K562 (cell line): ENCODE measurements around the gene POP5. TPM values are rescaled to one million over a fixed set of nuclear protein-coding genes. Genes with fewer than 3 reads are reported as not detected.

Experiments used
- ATAC-seq: fragments of 200-7000 bp; cut with Tn5 transposase; 3 replicates; pipeline ENCODE4 v1.9.1; 2020; ENCODE audit warnings: moderate library complexity
- BruUV-seq: library from RNA; stranded (reverse); fragments of 400-500 nt; replicated peaks from 2 replicates; lab custom pipeline; 2021; lab: Mats Ljungman, UMichigan
- CTCF ChIA-PET: fragments of 300-600 bp; formaldehyde crosslinking; extraction: SDS; loops from one replicate; lab custom pipeline; 2021; ENCODE audit warnings: low intra/inter-chr PET ratio; lab: Yijun Ruan, JAX
- POLR2A ChIA-PET: fragments of 300-600, 350-650 bp; sonication (Branson Sonifier 250); formaldehyde crosslinking; extraction: SDS; loops from one replicate; lab custom pipeline; 2021; ENCODE audit warnings: antibody characterized with exemption, inconsistent platforms; lab: Yijun Ruan, JAX
- DNase-seq, 4 experiments: peaks; one replicate each; pipeline versions ENCODE4 v3.0.0 to v3.0.0-alpha.2; 2011 to 2018; ENCODE audit warnings: low spot score in 3 of 4, mixed read lengths in 3 of 4; ENCODE audit errors: extremely low read depth in 1 of 4
- FAIRE-seq: peaks from 2 replicates; lab custom pipeline; 2011; peaks lifted over from hg19 to GRCh38; lab: Jason Lieb, UNC
- H2AFZ ChIP-seq: 2 replicates; pipeline ENCODE4 v1.6.0; 2011; ENCODE audit warnings: low read depth, low read length, control low read depth, inconsistent platforms
- H3K27ac ChIP-seq: fragments of 200-600 bp; 3 replicates; pipeline ENCODE4 v1.8.0; 2011; ENCODE audit warnings: low read depth, mild to moderate bottlenecking, control low read depth, inconsistent platforms, low read length, moderate library complexity, mixed read lengths; ENCODE audit errors: extremely low read depth
- H3K27me3 ChIP-seq, 2 experiments: fragments of 300-600 bp in 1 of 2; 2 replicates in 1 of 2; 3 replicates in 1 of 2; pipeline versions ENCODE4 v1.6.0 to v1.8.0; 2011; ENCODE audit warnings: inconsistent platforms in 2 of 2, low read length in 2 of 2, mild to moderate bottlenecking in 1 of 2, mixed read lengths in 1 of 2, moderate library complexity in 1 of 2; ENCODE audit not compliant: control insufficient read depth in 2 of 2, insufficient read depth in 2 of 2
- H3K36me3 ChIP-seq: fragments of 300-600 bp; 3 replicates; pipeline ENCODE4 v1.8.0; 2011; ENCODE audit warnings: mild to moderate bottlenecking, low read length, inconsistent platforms; ENCODE audit not compliant: control insufficient read depth, insufficient read depth
- H3K4me1 ChIP-seq, 2 experiments: fragments of 200-600 bp in 1 of 2; replicated peaks in 1 of 2; 2 replicates in 1 of 2; 3 replicates in 1 of 2; pipeline versions ENCODE4 v1.5.1 to v1.8.0; 2011; ENCODE audit warnings: inconsistent platforms in 2 of 2, low read length in 2 of 2, mild to moderate bottlenecking in 1 of 2, mixed read lengths in 1 of 2, moderate library complexity in 1 of 2; ENCODE audit not compliant: control insufficient read depth in 2 of 2, insufficient read depth in 2 of 2
- H3K4me2 ChIP-seq: 2 replicates; pipeline ENCODE4 v1.6.1; 2011; ENCODE audit warnings: low read length, control low read depth, inconsistent platforms, mixed read lengths; ENCODE audit not compliant: insufficient read depth
- H3K4me3 ChIP-seq: fragments of 200-600 bp; sonication (generic), shearing (Covaris generic); 2 replicates; pipeline ENCODE4 v1.5.1; 2016; ENCODE audit warnings: control low read depth, inconsistent platforms
- H3K79me2 ChIP-seq: fragments of 200-600 bp; 3 replicates; pipeline ENCODE4 v1.8.0; 2011; ENCODE audit warnings: low read length, inconsistent platforms; ENCODE audit not compliant: control insufficient read depth, insufficient read depth
- H3K9ac ChIP-seq, 2 experiments: 2 replicates each; pipeline versions ENCODE4 v1.6.0 to v1.6.1; 2011; ENCODE audit warnings: low read depth in 2 of 2, low read length in 2 of 2, control low read depth in 1 of 2, inconsistent platforms in 1 of 2, mild to moderate bottlenecking in 1 of 2, mixed read lengths in 1 of 2; ENCODE audit not compliant: insufficient read depth in 1 of 2
- H3K9me1 ChIP-seq: one replicate; pipeline ENCODE4 v1.6.0; 2011; ENCODE audit warnings: inconsistent platforms, mild to moderate bottlenecking, low read length, moderate library complexity; ENCODE audit not compliant: control insufficient read depth, insufficient read depth
- H3K9me3 ChIP-seq: replicated peaks from 2 replicates; pipeline ENCODE4 v1.5.1; 2011; ENCODE audit warnings: low read depth, low read length, inconsistent platforms; ENCODE audit not compliant: control insufficient read depth, insufficient read depth
- H4K20me1 ChIP-seq: replicated peaks from 2 replicates; pipeline ENCODE4 v1.6.1; 2011; ENCODE audit warnings: low read length, inconsistent platforms, mixed read lengths; ENCODE audit not compliant: control insufficient read depth, insufficient read depth
- CBX1 ChIP-seq: sonication (generic); IDR thresholded peaks from 2 replicates; pipeline ENCODE4 v1.6.1; 2016; ENCODE audit warnings: antibody characterized with exemption, low read depth, mild to moderate bottlenecking
- FOXJ2 ChIP-seq: fragments of 200-800 bp; sonication (Bioruptor generic); IDR thresholded peaks from 2 replicates; pipeline ENCODE4 v1.6.1; 2016; ENCODE audit warnings: missing genetic modification characterization, missing compliant biosample characterization
- HSF4 ChIP-seq: fragments of 250-450 bp; sonication (Bioruptor Pico); IDR thresholded peaks from 2 replicates; pipeline ENCODE4 v2.1.2; 2022; ENCODE audit warnings: mild to moderate bottlenecking, moderate library complexity, borderline replicate concordance
- MEF2A ChIP-seq: IDR thresholded peaks from 2 replicates; pipeline ENCODE4 v1.6.1; 2011; ENCODE audit warnings: low read depth, mild to moderate bottlenecking, low read length, moderate library complexity; ENCODE audit not compliant: control insufficient read depth
- NFXL1 ChIP-seq: fragments of 450-650 bp; formaldehyde crosslinking; IDR thresholded peaks from 2 replicates; pipeline ENCODE4 v1.4.0; 2021; ENCODE audit warnings: mild to moderate bottlenecking
- NR2C1 ChIP-seq, 2 experiments: fragments of 450-650 bp; IDR thresholded peaks; 2 replicates each; pipeline ENCODE4 v1.6.1; 2017; ENCODE audit warnings: mild to moderate bottlenecking in 2 of 2, antibody characterized with exemption in 1 of 2, inconsistent platforms in 1 of 2, missing compliant biosample characterization in 1 of 2, missing genetic modification characterization in 1 of 2
- ZFP30 ChIP-seq: fragments of 250-450 bp; sonication (Bioruptor Pico); IDR thresholded peaks from 2 replicates; pipeline ENCODE4 v1.8.0; 2022; ENCODE audit warnings: moderate library complexity, mild to moderate bottlenecking, inconsistent platforms, borderline replicate concordance
- ZNF79 ChIP-seq: fragments of 250-450 bp; sonication (Bioruptor Pico); IDR thresholded peaks from 2 replicates; pipeline ENCODE4 v1.4.0; 2020; ENCODE audit warnings: low read depth, mild to moderate bottlenecking, moderate library complexity
- WGBS: fragments of 100-300 bp; shearing (Covaris generic); methylation state at CpG from one replicate; pipeline ENCODE4 v1.1.6; 2016; ENCODE audit warnings: low coverage, mixed read lengths; ENCODE audit not compliant: insufficient coverage; ENCODE audit errors: missing lambda C conversion rate; 5-methylcytosine and 5-hydroxymethylcytosine counted together
- in situ Hi-C: fragments of 300-500 bp; cut with MboI; formaldehyde crosslinking; loops from 4 replicates; pipeline ENCODE4 v1.15.0; 2018; ENCODE audit warnings: inconsistent platforms, mixed read lengths
- intact Hi-C: fragments of 100-400 bp; cut with micrococcal nuclease; formaldehyde crosslinking; loops from 2 replicates; pipeline ENCODE4 v1.14.2; 2022
- polyA plus RNA-seq, 8 experiments: library from polyadenylated mRNA; depleted of rRNA in 4 of 8; stranded (reverse) in 5 of 8; unstranded in 3 of 8; fragments of >200 nt; fragmentation: Nextera tagmentation in 2 of 8; fragmentation: Illumina TruSeq in 1 of 8; extraction: Ambion mirVana in 2 of 8; extraction: Trizol in 1 of 8; gene quantifications; 2 replicates each; pipeline versions ENCODE4 v1.2.1 to v1.2.3, GENCODE V29; 2011 to 2014; ENCODE audit warnings: inconsistent platforms in 1 of 8, missing spikeins in 1 of 8
- total RNA-seq, 7 experiments: library from RNA; depleted of rRNA in 6 of 7; stranded (reverse); fragments of >200 nt in 6 of 7; fragmentation: Illumina TruSeq in 2 of 7; extraction: Trizol in 2 of 7; gene quantifications; 2 replicates each; pipeline versions ENCODE4 v1.2.1 to v1.2.3, GENCODE V29; 2011 to 2021; ENCODE audit warnings: low replicate concordance in 1 of 7

The POP5 gene
- total and polyA plus RNA-seq, 9 of the 15 experiments (the other 6 are each of a cell fraction or from before 2014, with no cell fraction given), result 57.5 to 253 (median 73.8) TPM

DNA sequence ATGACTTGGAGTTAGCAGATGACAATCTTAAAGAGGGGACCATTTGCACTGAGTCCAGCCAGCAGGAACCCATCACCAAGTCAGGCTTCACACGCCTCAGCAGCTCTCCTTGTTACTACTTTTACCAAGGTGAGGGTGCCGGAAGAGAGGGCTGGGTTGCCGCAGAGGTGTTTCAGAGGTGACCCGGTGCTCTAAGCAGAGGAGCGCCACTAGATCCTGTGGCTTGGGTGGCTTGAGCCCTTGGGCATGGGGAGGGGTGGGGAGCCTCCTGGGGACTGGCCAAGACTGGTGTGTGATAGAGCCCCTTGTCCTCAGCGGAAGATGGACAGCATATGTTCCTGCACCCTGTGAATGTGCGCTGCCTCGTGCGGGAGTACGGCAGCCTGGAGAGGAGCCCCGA, 17.7 kb downstream of the POP5 start:
- H4K20me1 ChIP-seq, result no peaks in the 10 kb centered on the region
- no peaks in the 10 kb centered on the region for H3K79me2 ChIP-seq
- DNase-seq, result no peak
- no TSS peak for BruUV-seq
- POLR2A ChIA-PET, result no interaction called here
- TF ChIP-seq NFXL1 (CRISPR knock-in tag) (no peak), ZNF79 (CRISPR knock-in tag) (no peak), FOXJ2 (tag) (no peak), MEF2A (no peak), HSF4 (no peak), NR2C1 (IDR thresholded peaks at IDR 0.05) (no peak), NR2C1 (tag; IDR thresholded peaks at IDR 0.05) (no peak), CBX1 (no peak), ZFP30 (CRISPR knock-in tag) (no peak)
- no peak overlapping the region for H2AFZ ChIP-seq
- no peak overlapping the region for H3K9ac ChIP-seq
- peaks cover 82% of the 10 kb centered on the region for H3K36me3 ChIP-seq
- H3K9me3 ChIP-seq, result no peaks in the 10 kb centered on the region
- FAIRE-seq, result no peak
- in situ Hi-C loops, result no loop called here
- H3K9me1 ChIP-seq, result peaks cover 2% of the 10 kb centered on the region
- no peak overlapping the region for H3K27ac ChIP-seq
- CTCF ChIA-PET, result no interaction called here
- no peak overlapping the region for H3K4me2 ChIP-seq
- ATAC-seq, result no peak
- 92% methylated on average over 5 of the region's 11 CpGs for WGBS
- no peaks in the 10 kb centered on the region for H3K27me3 ChIP-seq
- H3K4me1 ChIP-seq, result no peaks in the 10 kb centered on the region
- H3K4me3 ChIP-seq, result no peak overlapping the region
- intact Hi-C loops, result no loop called here
